ENCODE results near the gene ADH1C. TPM values are rescaled to one million over a fixed set of nuclear protein-coding genes. Genes with fewer than 3 reads are reported as not detected.
"Not testable (repeated sequence)": the region's sequence is repeated elsewhere in the genome, so short reads cannot be mapped to it uniquely, and the experiment has no call there.

Gene ADH1C
- total RNA-seq, 1 donor from 2014 or later, result 7.5 TPM

GRCh38 chr4:99317811-99318210, 34.7 kb downstream of the ADH1C start:
- ATAC-seq; DNase-seq (ENCODE audit: missing footprints); intact Hi-C loops (cut with DNase I): not testable (repeated sequence)

GRCh38 chr4:99317354-99317753, 35.2 kb downstream of the ADH1C start:
- ATAC-seq (no peak), DNase-seq (ENCODE audit: missing footprints) (no peak)
- intact Hi-C loops (cut with DNase I), result no loop called here

GRCh38 chr4:99315839-99316238, 36.7 kb downstream of the ADH1C start:
- ATAC-seq (no peak), DNase-seq (ENCODE audit: missing footprints) (no peak)
- intact Hi-C loops (cut with DNase I), result no loop called here

GRCh38 chr4:99314211-99314610, 38.3 kb downstream of the ADH1C start:
- no peak for ATAC-seq
- intact Hi-C loops (cut with DNase I), result no loop called here

GRCh38 chr4:99310389-99310788, 42.2 kb downstream of the ADH1C start:
- DNase-seq (ENCODE audit: missing footprints) (no peak), ATAC-seq (no peak)
- intact Hi-C loops (cut with DNase I), result no loop called here

More at GRCh38 chr4:99314211-99314610, 38.3 kb downstream of the ADH1C start:
- DNase-seq (ENCODE audit: missing footprints), result no peak

- intact Hi-C loops (cut with DNase I), result no loop called here
- ATAC-seq, result peak; percentile 32
- peak; percentile 68 for DNase-seq (ENCODE audit: missing footprints)
Observed at GRCh38 chr4:99305638-99306400, 46.7 kb downstream of the ADH1C start.

- intact Hi-C loops (cut with DNase I), result no loop called here
- ATAC-seq (no peak), DNase-seq (ENCODE audit: missing footprints) (no peak)
Observed at GRCh38 chr4:99301376-99302164, 51.0 kb downstream of the ADH1C start.

GRCh38 chr4:99300934-99301333, 51.6 kb downstream of the ADH1C start:
- intact Hi-C loops (cut with DNase I), result no loop called here
- DNase-seq (ENCODE audit: missing footprints) (peak; percentile 88), ATAC-seq (peak; percentile 92)

- ATAC-seq, result no peak
- no peak for DNase-seq (ENCODE audit: missing footprints)
- intact Hi-C loops (cut with DNase I), result no loop called here
Observed at GRCh38 chr4:99293357-99293756, 59.2 kb downstream of the ADH1C start.

- DNase-seq (ENCODE audit: missing footprints) (no peak), ATAC-seq (no peak)
- intact Hi-C loops (cut with DNase I), result no loop called here
Observed at GRCh38 chr4:99290848-99291786, 61.4 kb downstream of the ADH1C start, which contains the start of gene ADH1A. Gene ADH1A (minus strand): TSS chr4:99290985. CDS start chr4:99290914, 71 bp downstream.

Other genes with a start within 250 kb of the ADH1C start
- not detected for gene ADH4, start 208.4 kb downstream of the ADH1C start, total RNA-seq
- not detected for gene ADH6, start 133.5 kb downstream of the ADH1C start, total RNA-seq
- gene ADH1A, start 61.8 kb downstream of the ADH1C start, total RNA-seq, result 0.84 TPM
- gene ADH1B, start 31.3 kb downstream of the ADH1C start, total RNA-seq, result 155 TPM
- not detected for gene ADH7, start 82.6 kb upstream of the ADH1C start, total RNA-seq
- not detected for gene C4orf17, start 158.3 kb upstream of the ADH1C start, total RNA-seq
- 3.5 TPM for gene TRMT10A, start 211.3 kb upstream of the ADH1C start, total RNA-seq
- 3.9 TPM for gene MTTP, start 222.1 kb upstream of the ADH1C start, total RNA-seq

Data from Right ventricle myocardium inferior (tissue), 1 donor.